NCI-H146 (cell line): ENCODE data around the gene FAM200A.
A peak's percentile ranks its signal among the peaks of the same experiment; 100 is the strongest.
"Not testable (repeated sequence)": the region's sequence is repeated elsewhere in the genome, so short reads cannot be mapped to it uniquely, and the experiment has no call there.

ENCODE experiments used
- DNase-seq: peaks from one replicate; lab custom pipeline; 2025; lab: John Stamatoyannopoulos, UW

The FAM200A gene

DNA sequence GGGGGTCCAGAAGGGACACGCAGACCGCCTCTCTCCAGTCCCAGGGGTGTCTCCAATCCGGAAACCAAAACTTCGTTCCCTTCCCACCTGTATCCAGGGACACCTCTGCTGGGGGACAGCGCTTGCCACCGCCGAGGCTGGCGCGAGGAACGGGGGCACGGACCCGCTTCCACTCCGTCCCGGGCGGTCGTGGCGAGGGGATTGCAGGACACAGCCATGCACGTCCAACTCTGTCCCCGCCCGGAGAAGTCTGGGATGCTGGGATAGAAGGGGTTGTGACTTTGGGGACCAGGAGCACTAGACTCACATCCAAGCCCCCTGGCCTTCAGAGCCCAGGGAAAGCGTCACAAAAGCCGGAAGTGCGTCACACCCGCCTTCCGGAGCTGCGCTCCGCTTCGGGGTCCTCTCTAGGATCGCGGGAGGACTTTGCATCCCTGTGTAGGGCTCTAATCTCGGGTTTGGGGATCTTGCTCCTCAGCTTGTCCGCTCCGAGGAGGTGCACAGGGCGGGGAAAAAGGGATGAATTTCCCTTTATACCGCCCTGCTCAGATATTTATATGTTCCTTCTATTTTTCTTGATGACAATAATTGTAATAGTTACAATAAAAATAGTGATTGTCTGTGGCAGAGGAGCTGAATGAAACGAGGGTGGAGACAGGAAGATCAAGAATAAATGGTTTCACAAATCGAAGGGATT lies at the start of gene FAM200A:
Gene FAM200A (minus strand): TSS at position 348 of the 697 bp plus-strand sequence. CDS start 3,707 bp downstream, outside the sequence.
- DNase-seq, result peak; percentile 91

- DNase-seq, result no peak
Observed at GRCh38 chr7:99599836-99600235, 47.9 kb upstream of the FAM200A start.

GRCh38 chr7:99597762-99598501 lies 46.0 kb upstream of the FAM200A start, which contains the start of gene TMEM225B:
TMEM225B (plus strand) TSS chr7:99598267; CDS start chr7:99604389, 6,122 bp downstream.
- no peak for DNase-seq

DNA sequence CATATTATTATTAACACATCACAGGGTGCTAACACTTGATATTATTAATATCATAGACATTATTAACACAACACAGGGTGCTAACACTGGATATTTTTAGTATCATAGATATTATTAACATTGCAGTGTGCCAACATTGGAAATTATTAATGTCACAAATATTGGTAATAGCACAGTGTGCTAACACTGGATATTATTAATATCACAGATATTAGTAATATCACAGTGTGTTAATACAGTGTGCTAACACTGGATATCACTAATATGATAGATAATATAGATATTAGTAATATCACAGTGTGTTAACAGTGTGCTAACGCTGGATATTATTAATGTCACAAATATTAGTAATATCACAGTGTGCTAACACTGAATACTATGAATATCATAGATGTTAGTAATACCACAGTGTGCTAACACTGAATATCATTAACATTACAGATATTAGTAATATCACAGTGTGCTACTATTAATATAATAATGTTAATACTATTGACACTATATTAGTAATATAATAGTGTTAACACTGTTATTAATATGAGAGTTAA lies 44.6 kb upstream of the FAM200A start:
- no peak for DNase-seq

DNA sequence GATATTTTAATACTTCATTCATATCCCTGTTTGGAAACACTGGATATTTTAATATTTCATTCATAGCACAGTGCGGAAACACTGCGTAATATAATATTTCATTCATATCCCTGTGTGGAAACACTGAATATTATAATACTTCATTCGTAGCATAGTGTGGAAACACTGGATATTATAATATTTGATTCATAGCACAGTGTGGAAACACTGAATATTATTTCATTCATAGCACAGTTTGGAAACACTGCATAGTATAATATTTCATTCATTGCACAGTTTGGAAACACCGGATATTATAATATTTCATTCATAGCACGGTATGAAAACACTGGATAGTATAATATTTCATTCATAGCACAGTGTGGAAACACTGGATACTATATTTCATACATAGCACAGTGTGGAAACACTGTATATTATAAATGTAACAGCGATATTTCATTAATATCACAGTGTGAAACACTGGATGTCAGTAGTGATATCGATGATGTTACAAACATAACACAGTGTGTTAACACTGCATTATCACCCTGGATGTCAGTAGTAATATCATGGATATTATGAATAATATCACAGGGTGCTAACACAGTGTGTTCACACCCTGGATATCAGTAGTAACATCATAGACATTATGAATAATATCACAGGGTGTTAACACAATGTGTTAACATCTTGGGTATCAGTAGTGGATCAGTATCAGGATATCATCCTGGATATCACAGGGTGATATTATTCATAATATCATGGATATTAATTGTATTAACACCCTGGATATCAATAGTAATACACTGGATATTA lies 43.2 kb upstream of the FAM200A start:
- DNase-seq, result no peak

- no peak for DNase-seq
Observed at GRCh38 chr7:99588868-99589267, 37.0 kb upstream of the FAM200A start.

DNA sequence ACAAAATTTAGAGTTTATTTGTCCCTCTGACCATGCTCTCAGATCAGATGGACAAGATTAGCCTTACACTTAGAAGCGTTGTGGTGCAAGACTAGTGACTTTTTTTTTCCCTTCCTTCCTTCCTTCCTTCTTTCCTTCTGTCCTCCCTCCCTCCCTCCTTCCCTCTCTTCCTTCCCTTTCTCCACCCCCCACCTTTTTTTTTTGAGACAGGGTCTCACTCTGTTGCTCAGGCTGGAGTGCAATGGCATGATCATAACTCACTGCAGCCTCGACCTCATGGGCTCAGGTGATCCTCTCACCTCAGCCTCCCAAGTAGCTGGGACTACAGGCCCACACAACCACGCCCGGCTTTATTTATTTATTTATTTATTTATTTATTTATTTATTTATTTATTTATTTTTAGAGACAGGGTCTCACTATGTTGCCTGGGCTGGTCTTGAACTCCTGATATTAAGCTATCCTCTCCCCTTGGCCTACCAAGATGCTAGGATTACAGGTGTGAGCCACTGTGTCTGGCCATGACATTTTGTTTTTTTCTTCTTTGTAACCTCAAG lies 28.9 kb upstream of the FAM200A start:
- not testable (repeated sequence) for DNase-seq

DNA sequence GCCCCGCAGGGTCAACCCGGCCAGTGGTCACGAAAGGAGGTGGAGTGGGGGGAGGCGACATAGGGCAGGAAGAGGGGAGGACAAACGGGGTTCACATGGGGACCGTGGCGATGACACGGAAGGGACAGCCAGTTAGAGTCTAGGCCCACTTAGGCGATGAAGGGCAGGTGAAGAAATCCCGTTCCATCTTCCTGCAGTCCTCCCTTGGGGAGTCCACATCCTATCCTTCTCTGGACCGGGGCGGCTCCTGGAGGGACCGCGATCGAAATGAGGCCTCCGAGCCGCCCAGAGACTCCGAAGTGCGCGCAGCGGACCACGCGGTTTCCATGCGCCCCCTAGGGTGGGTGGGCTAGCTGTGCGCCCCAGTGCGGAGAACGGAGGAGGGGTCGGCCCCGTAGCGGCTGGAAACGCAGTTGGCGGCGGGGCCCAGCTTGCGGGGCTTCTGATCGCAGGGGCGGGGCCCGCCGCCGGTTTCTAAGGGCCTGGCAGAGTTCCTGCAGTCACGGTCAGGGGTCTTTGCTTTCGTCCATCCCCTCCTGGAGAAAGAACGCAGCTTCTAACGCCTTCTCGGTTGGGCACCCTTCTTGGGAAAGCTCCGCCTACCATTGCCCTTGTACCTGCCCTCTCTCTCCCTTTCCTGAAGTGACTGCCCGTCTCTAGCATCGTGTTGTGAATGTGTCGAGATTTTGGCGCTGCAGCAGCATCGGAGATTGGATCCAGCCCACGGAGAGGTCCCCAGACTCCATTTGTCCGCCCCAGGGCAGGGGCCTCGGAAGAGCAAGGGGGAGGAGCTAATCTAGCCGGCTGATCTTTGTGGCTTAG lies 28.3 kb upstream of the FAM200A start:
- peak; percentile 71 for DNase-seq

- DNase-seq, result no peak
Observed at GRCh38 chr7:99579281-99579955, 27.5 kb upstream of the FAM200A start.

GRCh38 chr7:99576251-99576650 lies 24.3 kb upstream of the FAM200A start:
- no peak for DNase-seq

DNA sequence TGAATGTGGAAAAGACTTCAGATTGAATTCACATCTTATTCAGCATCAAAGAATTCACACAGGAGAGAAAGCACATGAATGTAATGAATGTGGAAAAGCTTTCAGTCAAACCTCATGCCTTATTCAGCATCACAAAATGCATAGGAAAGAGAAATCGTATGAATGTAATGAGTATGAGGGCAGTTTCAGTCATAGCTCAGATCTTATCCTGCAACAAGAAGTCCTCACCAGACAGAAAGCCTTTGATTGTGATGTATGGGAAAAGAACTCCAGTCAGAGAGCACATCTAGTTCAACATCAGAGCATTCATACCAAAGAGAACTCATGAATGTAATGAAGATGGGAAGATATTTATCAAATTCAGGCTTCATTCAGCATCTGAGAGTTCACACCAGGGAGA lies 21.3 kb upstream of the FAM200A start:
- DNase-seq, result no peak

DNA sequence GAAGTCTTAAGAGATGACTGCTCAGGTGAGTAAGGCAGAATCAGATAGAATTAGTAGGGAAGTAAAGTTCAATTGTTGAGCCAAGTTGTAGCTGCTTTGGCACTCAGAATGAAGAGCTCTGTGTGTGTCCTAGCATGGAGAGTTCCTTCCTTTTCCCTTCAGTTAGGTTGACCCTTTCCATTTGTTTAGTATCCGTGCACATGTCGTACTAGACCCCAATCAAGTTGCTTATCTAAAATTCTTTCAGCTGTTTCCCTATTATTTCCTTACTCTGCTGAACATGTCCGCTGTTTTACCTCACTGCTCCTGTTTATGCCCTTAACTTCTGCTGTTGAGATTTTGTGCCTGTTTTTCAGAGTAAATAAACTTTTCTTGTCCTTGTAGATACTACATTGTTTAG lies 19.9 kb upstream of the FAM200A start:
- DNase-seq, result no peak

DNA sequence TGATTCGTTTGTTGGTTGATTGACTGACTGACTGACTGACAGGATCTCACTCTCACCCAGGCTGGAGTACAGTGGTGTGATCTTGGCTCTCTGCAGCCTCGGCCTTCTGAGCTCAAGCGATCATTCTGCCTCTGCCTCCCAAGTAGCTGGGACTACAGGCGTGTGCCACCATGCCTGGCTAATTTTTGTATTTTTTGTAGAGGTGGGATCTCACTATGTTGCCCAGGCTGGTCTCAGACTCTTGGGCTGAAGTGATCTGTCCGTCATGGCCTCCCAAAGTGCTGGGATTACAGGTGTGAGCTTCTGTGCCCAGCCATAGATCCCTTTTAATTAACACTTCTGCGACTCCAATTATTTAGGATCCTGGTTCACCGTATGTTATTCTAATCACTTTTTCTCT lies 16.9 kb upstream of the FAM200A start:
- DNase-seq, result not testable (repeated sequence)

- no peak for DNase-seq
Observed at GRCh38 chr7:99563650-99564049, 11.7 kb upstream of the FAM200A start.

DNA sequence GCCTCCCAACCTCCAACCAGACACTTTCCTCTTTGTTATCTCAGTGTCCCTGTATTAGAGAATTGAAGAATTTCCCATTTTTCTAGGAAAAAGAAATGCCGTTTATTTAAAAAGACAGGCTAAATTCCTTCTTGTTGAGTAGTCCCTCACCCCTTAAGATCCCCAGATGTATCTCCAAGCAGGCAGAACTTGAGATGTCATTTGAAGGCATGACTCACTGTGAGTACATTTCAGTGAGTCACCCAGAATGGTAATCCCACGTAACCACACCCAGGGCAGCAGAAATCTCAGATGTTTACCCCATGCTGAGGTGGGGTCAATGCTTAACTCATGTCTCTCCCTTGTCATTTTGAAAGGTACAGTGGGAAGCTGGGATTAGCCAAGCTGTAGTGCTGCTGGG lies 10.9 kb upstream of the FAM200A start:
- no peak for DNase-seq

DNA sequence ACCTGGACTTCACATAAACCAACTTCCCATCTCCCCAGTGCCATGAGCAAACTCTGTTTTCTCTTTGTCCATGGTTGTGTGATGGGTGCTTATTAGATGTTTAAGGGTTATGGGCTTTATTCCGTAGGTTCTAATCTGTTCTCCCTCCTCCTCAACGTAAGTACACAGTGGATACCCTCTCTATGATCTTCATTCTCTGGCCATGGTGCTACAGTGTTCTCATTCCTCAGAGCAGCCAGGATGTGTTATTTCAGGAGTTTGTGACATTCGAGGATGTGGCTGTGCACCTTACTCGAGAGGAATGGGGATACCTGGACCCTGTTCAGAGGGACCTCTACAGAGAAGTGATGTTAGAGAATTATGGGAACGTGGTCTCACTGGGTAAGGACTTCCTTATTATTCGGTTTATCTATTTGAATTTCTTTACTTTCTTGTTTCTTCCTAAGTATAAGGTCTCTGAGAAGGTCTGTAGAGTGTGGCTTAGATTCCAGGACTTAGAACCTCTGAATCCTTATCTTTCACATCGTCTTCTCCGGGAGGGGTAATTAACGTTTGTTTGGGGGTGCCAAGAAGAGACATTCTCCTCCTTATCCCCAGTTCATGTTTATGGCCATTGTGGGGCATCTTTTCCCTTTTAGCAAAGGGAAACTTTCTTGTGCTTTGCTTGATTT lies 10.3 kb upstream of the FAM200A start:
- no peak for DNase-seq

DNA sequence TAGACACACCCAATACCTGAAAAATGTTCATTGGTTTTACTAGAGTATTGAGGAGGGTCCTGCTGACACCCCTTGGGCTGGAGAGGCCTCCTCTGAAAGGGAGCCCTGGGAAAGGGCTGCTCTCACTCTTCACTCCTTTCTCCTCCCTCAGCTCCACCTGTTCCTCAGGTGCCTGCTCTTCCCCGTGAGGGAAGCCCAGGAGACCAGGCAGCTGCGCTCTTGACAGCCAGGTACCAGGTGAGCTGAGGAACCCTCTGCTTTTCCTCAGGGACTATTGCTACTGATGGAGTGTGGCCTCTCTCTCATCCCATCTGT lies 9.8 kb upstream of the FAM200A start:
- DNase-seq, result no peak

DNA sequence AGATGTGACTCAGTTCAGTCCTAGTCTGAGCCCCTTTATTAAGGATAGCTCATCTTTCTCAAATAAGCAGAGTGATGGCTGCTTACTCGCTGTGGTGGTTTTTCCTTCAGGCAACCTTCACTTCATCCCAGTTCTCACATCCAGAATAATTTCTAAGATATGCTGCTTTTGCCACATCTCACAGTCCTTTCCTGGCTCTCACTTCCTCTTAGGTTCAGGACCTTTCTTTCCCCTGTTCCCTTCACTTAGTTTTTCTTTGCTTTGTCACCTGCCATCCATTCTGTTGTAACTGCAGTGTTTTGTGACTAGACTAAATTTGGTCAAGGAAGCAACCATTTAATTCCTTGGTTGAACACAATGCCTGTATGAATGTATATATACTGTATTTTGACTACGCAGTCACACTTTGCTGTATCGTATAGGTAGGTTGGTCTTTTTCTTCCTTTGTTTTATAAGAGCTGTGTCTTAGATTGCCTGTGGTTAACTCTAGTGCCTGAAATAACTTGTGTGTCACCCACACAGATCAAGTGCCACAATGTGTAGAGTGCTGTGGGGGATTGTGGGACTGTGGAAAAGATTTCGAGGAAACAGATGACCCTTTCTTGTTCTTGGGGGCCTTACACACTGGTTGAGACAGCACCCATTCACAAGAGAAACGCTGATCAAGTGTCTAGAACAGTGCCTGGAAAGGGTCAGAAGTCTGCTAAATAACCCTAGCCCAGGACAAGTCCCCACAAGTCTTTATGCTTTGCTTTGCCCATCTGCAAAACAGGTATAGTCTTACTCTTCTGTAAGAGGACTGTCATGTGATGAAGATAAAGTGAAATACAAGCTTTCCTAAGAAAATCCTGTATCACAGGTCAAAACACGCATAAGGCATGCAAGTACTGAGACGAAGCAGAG lies 9.2 kb upstream of the FAM200A start:
- DNase-seq, result no peak
